SJSA1 (cell line): ENCODE results near the gene PANK4. TPM values are rescaled to one million over a fixed set of nuclear protein-coding genes. Genes with fewer than 3 reads are reported as not detected.
"Not testable (repeated sequence)": the region's sequence is repeated elsewhere in the genome, so short reads cannot be mapped to it uniquely, and the experiment has no call there.

Source experiments
- DNase-seq, 2 experiments: peaks; one replicate each; pipeline ENCODE4 v3.0.0-alpha.2; 2015 to 2020; ENCODE audit warnings: low spot score in 2 of 2, low read depth in 1 of 2
- H3K27ac ChIP-seq: fragments of 250-450 bp; sonication (Bioruptor Pico); 2 replicates; pipeline ENCODE4 v1.5.1; 2020; ENCODE audit warnings: mild to moderate bottlenecking, moderate library complexity
- H3K27me3 ChIP-seq: fragments of 250-450 bp; sonication (Bioruptor Pico); replicated peaks from 2 replicates; pipeline ENCODE4 v1.5.1; 2020; ENCODE audit warnings: mild to moderate bottlenecking, moderate library complexity
- H3K36me3 ChIP-seq: fragments of 250-450 bp; sonication (Bioruptor Pico); 2 replicates; pipeline ENCODE4 v1.5.1; 2020; ENCODE audit warnings: mild to moderate bottlenecking
- H3K4me1 ChIP-seq: fragments of 250-450 bp; sonication (Bioruptor Pico); replicated peaks from 2 replicates; pipeline ENCODE4 v1.6.1; 2021; ENCODE audit warnings: mild to moderate bottlenecking
- H3K4me3 ChIP-seq: fragments of 250-450 bp; sonication (Bioruptor Pico); 2 replicates; pipeline ENCODE4 v1.5.1; 2020; ENCODE audit warnings: mild to moderate bottlenecking
- H3K9me3 ChIP-seq: fragments of 250-450 bp; sonication (Bioruptor Pico); replicated peaks from 2 replicates; pipeline ENCODE4 v1.5.1; 2020; ENCODE audit warnings: mild to moderate bottlenecking
- total RNA-seq: library from RNA; depleted of rRNA; stranded (reverse); fragments of >200 nt; shearing (Covaris generic); gene quantifications from 2 replicates; pipeline ENCODE4 v1.2.3, GENCODE V29; 2014

Gene PANK4
- total RNA-seq, 1 experiment from 2014 or later, result 39.9 TPM

DNA sequence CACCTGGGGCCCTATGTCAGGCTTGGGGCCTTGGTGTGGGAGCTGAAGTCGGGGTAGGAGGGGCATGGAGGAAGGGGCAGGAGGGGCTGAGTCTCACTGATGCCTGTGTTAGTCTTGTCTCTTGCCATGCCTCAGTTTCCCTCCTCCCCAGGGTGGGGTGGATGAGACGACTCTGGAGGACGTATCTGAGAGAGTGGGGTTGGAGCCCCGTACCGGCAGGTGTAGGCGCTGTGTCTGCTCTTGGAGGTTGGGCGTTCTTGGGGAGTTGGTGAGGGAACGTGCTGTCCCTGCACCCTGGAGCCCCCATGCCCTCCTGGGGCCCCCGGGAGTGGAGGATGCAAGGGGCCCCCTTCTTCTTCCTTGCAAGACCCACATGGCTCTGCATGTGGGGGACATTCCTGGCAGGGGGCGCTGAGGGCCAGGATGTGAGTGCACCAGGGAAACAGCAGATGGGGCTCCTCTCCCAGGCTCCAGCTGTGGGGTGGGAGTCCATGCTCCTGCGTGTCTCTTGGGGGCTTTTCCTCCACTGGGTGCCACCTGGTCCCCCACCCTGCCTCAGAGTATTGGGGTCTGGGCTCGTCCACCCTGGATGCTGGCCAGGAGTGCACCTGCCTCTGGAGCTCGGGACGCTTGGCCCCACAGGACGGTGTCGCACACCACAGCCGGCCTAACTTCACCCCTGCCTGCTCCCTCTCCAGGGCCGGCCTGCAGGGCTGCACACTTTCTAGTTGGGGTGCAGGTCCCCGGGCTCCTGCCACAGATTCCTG lies 28.4 kb upstream of the PANK4 start:
- H3K36me3 ChIP-seq, result no peaks in the 10 kb centered on the region
- DNase-seq, result no peak
- no peaks in the 10 kb centered on the region for H3K9me3 ChIP-seq
- H3K27ac ChIP-seq, result no peak overlapping the region
- H3K4me3 ChIP-seq, result no peak overlapping the region
- H3K4me1 ChIP-seq, result peaks cover 14% of the 10 kb centered on the region
- no peaks in the 10 kb centered on the region for H3K27me3 ChIP-seq

DNA sequence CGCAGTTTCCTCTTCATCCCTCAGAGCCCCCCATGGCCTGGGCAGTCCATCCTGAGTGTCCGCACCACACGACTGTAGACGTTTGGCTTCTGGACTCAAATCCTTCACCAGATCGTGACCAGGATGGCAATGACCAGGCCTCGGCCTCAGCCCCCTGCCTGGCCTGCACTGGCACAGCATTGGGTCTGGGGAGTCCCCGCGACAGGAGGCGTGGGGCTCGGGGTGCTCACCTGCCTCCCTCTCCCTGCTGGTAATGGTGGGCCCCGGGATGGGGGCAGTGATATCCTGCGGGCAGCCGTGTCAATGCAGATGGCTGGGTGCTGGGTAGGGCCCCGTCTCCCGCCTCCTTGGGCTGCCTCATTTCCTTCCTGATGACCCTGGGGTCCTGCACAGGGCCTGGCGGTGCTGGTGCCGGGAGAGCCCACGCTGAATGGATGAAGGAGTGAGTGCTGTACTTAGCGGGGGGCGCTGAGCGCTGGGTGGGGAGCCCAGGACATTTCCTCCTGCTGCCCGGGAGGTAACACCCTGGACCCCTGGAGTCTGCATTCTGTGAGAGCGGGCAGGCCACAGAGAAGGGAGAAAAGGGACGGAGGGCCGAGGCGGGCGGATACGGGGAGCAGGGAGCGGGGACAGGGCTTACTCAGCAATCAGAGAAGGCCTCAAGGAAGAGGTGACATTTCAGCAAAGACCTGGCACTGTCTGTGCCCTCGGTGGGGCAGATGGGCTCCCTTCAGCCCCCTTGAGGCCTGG lies 27.6 kb upstream of the PANK4 start:
- Histone ChIP-seq H3K27me3 (no peaks in the 10 kb centered on the region), H3K36me3 (no peaks in the 10 kb centered on the region), H3K4me1 (peaks cover 16% of the 10 kb centered on the region), H3K4me3 (no peak overlapping the region), H3K9me3 (no peaks in the 10 kb centered on the region), H3K27ac (no peak overlapping the region)
- DNase-seq, result no peak

DNA sequence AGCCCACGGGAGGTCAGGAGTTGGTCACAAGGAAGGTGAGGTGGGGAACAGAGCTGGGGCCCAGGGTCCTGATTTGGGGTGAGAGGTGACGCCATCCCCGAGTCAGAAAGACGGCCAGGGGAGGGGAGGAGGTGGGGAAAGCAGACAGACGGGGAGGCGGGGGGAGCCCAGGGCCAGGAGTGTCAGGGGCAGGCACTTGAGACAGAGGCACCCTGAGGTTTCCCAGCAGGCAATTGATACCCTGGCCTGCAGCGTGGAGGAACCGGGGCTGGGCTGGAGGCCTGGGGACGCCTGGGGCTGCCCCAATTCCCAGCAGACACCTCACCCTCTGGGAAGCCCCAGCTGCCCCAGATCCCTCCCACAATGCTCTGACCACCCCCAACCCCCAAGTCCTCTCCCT lies 26.7 kb upstream of the PANK4 start:
- not testable (repeated sequence) for H3K36me3 ChIP-seq

DNA sequence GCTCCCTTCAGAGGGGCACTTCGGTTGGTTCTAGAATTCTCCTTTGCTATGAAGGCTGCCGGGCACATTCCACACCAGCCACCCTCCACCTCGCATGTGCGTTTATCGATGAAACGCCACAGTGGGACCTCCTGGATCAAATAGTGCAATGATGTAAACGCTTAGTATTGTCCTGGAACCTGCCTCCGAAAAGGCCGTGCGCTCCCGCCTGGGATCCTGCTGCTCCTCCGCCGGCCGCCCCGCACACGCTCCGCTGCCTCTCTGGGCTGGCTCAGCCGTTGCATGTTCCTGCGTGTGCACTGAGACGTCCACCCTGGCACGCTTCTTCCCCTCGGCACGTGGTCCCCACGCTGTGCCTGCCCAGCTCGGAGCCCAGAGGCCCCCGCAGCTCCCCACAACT lies 25.8 kb upstream of the PANK4 start:
- H3K27ac ChIP-seq, result no peak overlapping the region
- no peak overlapping the region for H3K4me3 ChIP-seq
- no peaks in the 10 kb centered on the region for H3K27me3 ChIP-seq
- peaks cover 31% of the 10 kb centered on the region for H3K4me1 ChIP-seq
- no peaks in the 10 kb centered on the region for H3K36me3 ChIP-seq
- DNase-seq, result no peak
- H3K9me3 ChIP-seq, result no peaks in the 10 kb centered on the region

More for the DNA sequence above, 26.7 kb upstream of the PANK4 start:
- not testable (repeated sequence) for H3K4me3 ChIP-seq, H3K9me3 ChIP-seq, DNase-seq, H3K27ac ChIP-seq, H3K27me3 ChIP-seq
- H3K4me1 ChIP-seq, result peaks cover 26% of the 10 kb centered on the region

DNA sequence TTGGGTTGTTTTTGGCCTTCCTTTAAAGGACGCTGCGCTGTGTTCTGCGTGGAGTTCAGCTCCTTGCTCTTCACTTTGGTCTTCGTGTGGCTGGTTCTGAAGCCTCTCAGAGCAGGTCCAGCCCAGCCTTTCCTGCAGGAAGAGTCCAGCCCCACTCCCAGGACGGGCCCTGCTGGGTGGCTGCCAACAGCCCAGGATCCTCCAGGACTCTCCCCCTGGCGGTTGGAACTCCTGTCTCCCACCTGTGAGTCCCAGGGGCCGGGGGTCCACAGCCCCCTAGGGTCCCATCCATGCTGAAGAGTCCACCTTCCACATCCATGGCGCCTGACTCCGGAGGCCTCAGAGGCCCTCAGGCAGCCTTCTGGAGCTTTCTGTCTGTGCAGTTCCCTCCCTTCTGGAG lies 25.1 kb upstream of the PANK4 start:
- not testable (repeated sequence) for H3K9me3 ChIP-seq, H3K27me3 ChIP-seq, H3K27ac ChIP-seq, H3K36me3 ChIP-seq, H3K4me3 ChIP-seq, DNase-seq
- H3K4me1 ChIP-seq, result peaks cover 34% of the 10 kb centered on the region

DNA sequence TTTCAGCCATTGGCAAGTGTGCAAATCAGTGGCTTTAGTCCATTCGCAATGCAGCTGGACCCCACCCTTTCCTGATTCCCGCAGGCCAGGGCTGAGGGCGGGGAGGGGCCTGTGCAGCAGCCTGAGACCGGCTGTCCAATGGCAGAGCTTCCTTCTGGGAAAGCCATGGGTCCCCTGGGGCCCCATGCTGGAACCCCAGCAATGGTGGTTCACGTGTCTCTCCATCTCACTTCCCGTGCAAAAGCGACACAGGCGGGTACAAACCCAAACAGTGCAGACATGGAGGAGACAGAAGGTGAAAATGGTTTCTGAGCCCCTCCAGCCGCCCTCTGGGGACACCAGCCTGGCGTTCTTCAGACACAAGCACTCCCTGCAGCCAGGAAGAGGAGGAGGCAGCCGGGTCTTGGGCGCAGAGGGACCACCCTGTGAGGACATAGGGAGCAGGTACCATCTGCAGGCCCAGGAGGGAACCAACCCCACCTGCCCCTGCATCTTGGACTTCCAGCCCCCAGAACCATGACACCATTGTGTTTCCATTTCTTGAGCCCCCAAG lies 24.0 kb upstream of the PANK4 start:
- DNase-seq, H3K27ac ChIP-seq, H3K27me3 ChIP-seq, H3K36me3 ChIP-seq, H3K4me3 ChIP-seq, H3K9me3 ChIP-seq: not testable (repeated sequence)
- peaks cover 28% of the 10 kb centered on the region for H3K4me1 ChIP-seq

DNA sequence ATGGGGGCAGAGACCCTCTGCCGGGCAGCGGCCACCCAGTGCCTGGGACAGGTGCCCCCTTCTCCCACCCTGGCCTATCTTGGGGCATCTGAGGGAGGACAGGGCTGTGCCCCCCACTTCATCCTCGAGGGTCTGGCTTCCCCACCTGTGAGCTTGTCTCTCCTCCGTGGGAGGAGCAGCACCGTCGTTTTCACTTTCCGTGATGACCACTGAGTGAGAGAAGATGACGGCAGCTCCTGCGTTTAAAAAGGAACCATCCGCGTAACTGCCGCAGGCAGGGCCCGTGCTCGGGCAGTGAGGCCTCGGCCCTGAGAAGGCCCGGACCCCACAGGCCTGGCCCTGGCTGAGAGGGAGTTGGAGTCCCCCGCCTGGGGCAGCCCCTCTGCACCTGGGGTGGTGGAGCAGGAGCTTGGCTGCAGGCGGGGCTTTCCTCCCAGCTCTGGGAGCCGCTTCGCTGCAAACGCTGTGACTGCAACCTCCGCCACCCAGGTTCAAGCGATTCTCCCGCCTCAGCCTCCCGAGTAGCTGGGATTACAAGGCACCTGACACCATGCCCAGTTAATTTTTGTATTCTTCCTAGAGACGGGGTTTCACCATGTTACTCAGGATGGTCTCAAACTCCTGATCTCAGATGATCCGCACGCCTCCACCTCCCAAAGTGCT lies 23.1 kb upstream of the PANK4 start:
- not testable (repeated sequence) for DNase-seq, H3K36me3 ChIP-seq, H3K27ac ChIP-seq, H3K27me3 ChIP-seq, H3K4me3 ChIP-seq, H3K9me3 ChIP-seq
- H3K4me1 ChIP-seq, result peaks cover 29% of the 10 kb centered on the region

DNA sequence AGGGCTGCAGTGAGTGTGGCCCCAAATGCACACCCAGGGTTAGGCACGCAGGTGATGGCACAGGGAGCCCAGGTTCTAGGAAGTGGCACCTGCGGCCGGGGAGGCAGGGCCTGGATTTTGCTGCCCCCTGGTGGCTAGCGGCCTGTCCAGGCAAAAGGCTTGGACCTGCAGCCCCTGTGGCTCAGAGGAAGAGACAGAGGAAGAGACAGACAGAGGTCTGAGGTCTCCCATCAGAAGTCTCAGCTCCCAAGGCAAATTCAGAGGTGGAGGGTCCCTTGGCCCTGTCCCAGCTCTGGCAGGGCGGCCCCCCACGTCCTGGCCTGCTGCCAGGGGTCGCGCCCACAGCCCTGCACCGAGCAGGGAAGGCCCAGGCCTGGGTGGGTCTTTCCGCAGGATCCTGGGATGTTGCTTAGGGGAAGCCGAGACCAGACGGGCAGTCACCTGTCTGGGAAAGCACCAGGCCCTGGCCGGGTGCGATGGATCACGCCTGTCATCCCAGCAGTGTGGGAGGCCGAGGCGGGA lies 21.7 kb upstream of the PANK4 start:
- no peak overlapping the region for H3K4me3 ChIP-seq

DNA sequence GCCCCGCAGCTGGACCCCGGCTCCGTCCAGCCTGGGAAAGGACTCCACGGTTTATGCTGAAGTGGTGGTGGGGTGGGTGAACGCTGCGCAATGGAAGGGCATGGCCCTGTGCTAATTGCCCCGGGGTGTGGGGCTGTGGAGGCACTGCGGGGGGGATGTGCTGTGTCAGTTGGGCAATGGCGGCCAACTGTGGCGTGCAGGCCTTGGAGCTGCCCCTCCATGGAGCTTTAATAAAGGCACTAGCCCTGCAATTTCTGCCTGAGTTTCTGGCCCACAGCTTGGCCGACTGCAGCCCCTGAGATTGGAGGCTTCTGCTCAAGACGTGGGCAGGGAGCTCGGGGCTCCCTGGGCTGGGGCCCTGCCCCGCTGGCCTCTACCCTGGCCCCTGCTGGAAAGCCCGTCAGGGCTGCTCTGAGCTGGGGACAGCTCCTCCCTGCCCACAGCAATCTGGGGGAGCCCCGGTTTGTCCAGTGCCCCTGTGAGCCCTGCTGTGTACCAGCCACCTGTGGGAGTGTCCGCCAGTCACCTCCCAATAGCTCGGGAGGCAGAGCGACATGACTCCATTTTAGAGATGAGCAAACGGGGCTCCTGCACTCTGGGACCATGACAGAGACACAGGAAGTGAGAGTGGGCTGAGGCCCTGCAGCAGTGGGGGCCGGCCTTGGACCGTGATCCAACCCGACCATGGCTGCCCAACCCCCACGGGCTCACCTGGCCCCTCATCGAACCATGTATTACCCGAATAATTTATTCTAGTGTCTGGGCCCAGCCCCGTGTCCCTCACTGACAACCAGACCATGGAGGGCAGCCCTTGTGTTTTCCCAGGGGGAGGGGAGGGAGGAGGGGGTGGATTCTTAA lies 21.0 kb upstream of the PANK4 start:
- Histone ChIP-seq H3K9me3 (no peaks in the 10 kb centered on the region), H3K4me1 (peaks cover 40% of the 10 kb centered on the region), H3K27me3 (no peaks in the 10 kb centered on the region), H3K27ac (no peak overlapping the region), H3K4me3 (peak overlapping the region; percentile 39), H3K36me3 (no peaks in the 10 kb centered on the region)
- no peak for DNase-seq

More for the DNA sequence above, 21.7 kb upstream of the PANK4 start:
- DNase-seq, result peak; percentile 62 to 76
- H3K36me3 ChIP-seq, result no peaks in the 10 kb centered on the region
- no peaks in the 10 kb centered on the region for H3K27me3 ChIP-seq
- 0 out of 2 replicates have a peak overlapping the region, but pooled peaks have one; percentile 4 for H3K27ac ChIP-seq
- peaks cover 40% of the 10 kb centered on the region for H3K4me1 ChIP-seq
- H3K9me3 ChIP-seq, result no peaks in the 10 kb centered on the region

DNA sequence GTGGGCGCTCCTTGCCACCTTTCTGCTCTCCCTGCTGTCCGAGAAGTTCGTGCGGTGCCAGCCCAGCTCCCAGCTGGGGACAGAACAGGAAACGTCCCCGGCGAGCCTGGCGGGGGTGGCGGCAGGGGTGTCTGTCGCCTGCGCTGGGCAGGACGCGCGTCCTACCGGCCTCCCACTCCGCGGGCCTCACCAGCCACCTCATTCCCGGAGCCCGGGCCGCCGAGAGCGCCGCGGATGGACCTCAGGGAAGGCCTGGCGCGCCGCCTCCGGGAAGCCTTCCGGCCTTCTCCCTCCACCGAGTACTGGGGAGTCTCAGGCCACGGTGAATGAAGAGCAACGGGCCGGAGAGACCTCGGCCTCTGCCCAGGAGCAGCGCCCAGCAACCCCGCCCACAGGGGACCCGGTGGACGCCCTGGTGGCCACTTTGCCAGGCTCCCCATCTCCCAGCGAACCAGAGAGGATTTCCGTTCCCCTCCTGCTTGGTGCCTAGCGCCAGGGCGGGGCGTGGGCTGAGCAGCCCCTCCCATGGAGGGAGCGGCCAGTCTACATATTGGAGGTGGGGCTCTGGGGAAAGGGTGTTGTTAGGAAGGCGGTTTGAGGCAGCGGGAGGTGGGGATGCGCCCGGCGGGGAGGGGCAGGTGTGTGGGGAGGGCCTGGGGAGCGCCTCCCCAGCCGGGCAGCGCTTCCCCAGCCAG lies 20.3 kb upstream of the PANK4 start:
- peak; percentile 61 to 80 for DNase-seq
- Histone ChIP-seq H3K9me3 (no peaks in the 10 kb centered on the region), H3K27ac (peak overlapping the region; percentile 2; the same call in 1 of the 2 replicates), H3K27me3 (no peaks in the 10 kb centered on the region), H3K36me3 (no peaks in the 10 kb centered on the region), H3K4me3 (peak overlapping the region; percentile 39), H3K4me1 (peaks cover 40% of the 10 kb centered on the region)

DNA sequence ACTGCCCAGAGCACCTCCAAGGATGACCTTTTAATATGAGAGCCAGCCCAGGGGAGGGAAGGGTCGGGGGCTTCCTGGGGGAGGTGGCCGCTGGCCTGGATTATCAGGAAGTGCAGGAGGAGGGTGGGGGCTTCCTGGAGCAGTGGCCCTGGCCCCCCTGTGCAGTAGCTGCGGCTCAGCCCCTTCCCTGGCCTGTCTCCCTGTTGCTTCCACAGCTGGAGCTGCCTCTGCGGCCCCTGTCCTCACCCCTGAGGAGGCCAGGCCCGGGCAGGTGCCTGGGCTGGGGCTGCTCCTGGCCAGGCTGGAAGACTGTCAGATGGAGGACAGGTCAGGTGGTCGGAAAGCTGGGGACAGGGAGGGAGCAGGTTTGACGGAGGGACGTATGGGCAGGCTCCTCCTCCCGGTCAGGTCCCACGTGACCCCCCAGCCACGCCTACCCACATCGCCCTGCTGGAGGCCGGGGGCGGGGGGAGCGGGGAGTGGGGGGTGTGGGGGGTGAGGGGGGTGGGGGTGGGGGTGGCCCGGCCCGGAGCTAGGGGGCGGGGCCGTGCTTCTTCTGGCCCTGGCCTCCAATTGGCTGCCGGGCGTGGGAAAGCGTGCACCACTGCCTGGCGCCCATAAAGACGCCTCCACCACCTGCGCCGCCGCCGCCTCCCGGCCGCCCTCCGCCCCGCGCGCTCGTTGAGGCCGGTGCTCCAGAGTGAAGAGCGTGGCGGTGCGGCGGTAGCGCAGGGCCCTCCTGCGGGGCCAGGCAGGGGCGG lies 19.5 kb upstream of the PANK4 start:
- peak in 1 of 2 experiments; percentile 86 for DNase-seq
- peak overlapping the region; percentile 2; the same call in 1 of the 2 replicates for H3K27ac ChIP-seq
- no peaks in the 10 kb centered on the region for H3K36me3 ChIP-seq
- H3K27me3 ChIP-seq, result no peaks in the 10 kb centered on the region
- H3K4me3 ChIP-seq, result peak overlapping the region; percentile 39
- peaks cover 40% of the 10 kb centered on the region for H3K4me1 ChIP-seq
- H3K9me3 ChIP-seq, result no peaks in the 10 kb centered on the region
